D721Med (cell line): ENCODE data around the gene RANBP9.

Experiments
- DNase-seq: peaks from one replicate; pipeline ENCODE4 v3.0.0; 2011; ENCODE audit warnings: low spot score; ENCODE audit not compliant: insufficient read length
- FAIRE-seq: peaks from 2 replicates; lab custom pipeline; 2011; peaks lifted over from hg19 to GRCh38; lab: Jason Lieb, UNC
- CTCF ChIP-seq: IDR thresholded peaks from 2 replicates; pipeline ENCODE4 v1.5.1; 2012; ENCODE audit warnings: mild to moderate bottlenecking, control low read depth; ENCODE audit not compliant: insufficient read depth; ENCODE audit errors: missing control alignments

Gene RANBP9

GRCh38 chr6:13672904-13673303 is 38.7 kb downstream of the RANBP9 start:
- no peak for TF ChIP-seq CTCF
- no peak for FAIRE-seq
- no peak for DNase-seq

- DNase-seq (no peak), FAIRE-seq (no peak)
- no peak for TF ChIP-seq CTCF
Observed at GRCh38 chr6:13671548-13672127, 40.0 kb downstream of the RANBP9 start.

- no peak for TF ChIP-seq CTCF
- FAIRE-seq (no peak), DNase-seq (no peak)
Observed at GRCh38 chr6:13669476-13669875, 42.2 kb downstream of the RANBP9 start.

- no peak for TF ChIP-seq CTCF
- DNase-seq (no peak), FAIRE-seq (no peak)
Observed at GRCh38 chr6:13668291-13668928, 43.2 kb downstream of the RANBP9 start.

GRCh38 chr6:13667655-13668054 is 44.0 kb downstream of the RANBP9 start:
- no peak for TF ChIP-seq CTCF
- DNase-seq: no peak
- peak; percentile 11 for FAIRE-seq

GRCh38 chr6:13666194-13667105 is 45.2 kb downstream of the RANBP9 start:
- no peak for TF ChIP-seq CTCF
- DNase-seq (no peak), FAIRE-seq (no peak)
